Heart left ventricle (tissue), 13 donors: ENCODE results near the gene ZNF614.

Experiments used
- POLR2A ChIP-seq, 2 donors: fragments of 450-650 bp; IDR thresholded peaks; one replicate each; pipeline ENCODE4 v1.6.1; 2017; ENCODE audit warnings: antibody characterized with exemption in 2 of 2, mild to moderate bottlenecking in 2 of 2, moderate library complexity in 2 of 2
- TF ChIP-seq, protein P1 (sequence below), 12 donors: fragments of 200-600 bp; sonication (generic) in 4 of 12; IDR thresholded peaks; one replicate each; pipeline versions ENCODE4 v1.5.0 to v1.8.0; 2018 to 2022; ENCODE audit warnings: antibody characterized with exemption in 12 of 12, mild to moderate bottlenecking in 5 of 12
- donor health status: ischemic (EF 13 %, LVEDD 7.1; RV severe dilation, severe dysfunction).
- donor health status: DM: no; HTN: yes; CAD: no.
- donor health status: DM: no; HTN: no; CAD: no.
- donor health status: ischemic (EF 25% LVEDD 6.9; RV normal size, moderate dysfunction).
- donor health status: ischemic (EF 25% LVEDD 5.7; RV mildly dilated, moderate dysfunction).
- donor health status: ischemic (EF 35%, LVEDD 5.7; RV mildly dilated, moderate dysfunction).
- donor health status: nonischemic (EF 11% LVEDD 7.7; RV severe dilation, severe dysfunction).
- donor health status: DM: yes; HTN: yes; CAD: no.
- donor health status: PGD.
- donor health status: ischemic (EF 29% LVEDD 5.4; RV normal size, mild dysfunction).
- donor health status: nonischemic (EF 23%, LVEDD 6.1; RV moderate dilation, normal function).

DNA sequence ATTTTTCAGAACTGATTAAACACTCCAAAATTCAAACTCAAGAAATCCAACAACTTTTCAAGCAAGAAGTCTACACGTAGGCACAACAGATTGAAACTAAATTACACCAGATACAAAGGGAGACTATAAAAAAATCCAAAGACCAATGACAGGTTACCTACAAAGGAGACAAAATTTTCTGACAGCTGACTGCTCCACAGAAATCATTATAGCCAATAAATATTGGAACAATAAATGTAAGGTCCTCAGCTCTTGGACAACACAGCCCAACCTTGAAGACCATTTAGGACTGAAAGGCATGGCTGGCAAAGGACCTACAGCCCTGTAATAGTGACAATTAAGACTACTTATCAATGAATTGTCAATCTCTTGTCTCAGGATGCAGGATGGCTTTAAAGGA is 57.5 kb downstream of the ZNF614 start:
- TF ChIP-seq POLR2A (IDR thresholded peaks at IDR 0.05): no peak
- TF ChIP-seq, protein P1, sequence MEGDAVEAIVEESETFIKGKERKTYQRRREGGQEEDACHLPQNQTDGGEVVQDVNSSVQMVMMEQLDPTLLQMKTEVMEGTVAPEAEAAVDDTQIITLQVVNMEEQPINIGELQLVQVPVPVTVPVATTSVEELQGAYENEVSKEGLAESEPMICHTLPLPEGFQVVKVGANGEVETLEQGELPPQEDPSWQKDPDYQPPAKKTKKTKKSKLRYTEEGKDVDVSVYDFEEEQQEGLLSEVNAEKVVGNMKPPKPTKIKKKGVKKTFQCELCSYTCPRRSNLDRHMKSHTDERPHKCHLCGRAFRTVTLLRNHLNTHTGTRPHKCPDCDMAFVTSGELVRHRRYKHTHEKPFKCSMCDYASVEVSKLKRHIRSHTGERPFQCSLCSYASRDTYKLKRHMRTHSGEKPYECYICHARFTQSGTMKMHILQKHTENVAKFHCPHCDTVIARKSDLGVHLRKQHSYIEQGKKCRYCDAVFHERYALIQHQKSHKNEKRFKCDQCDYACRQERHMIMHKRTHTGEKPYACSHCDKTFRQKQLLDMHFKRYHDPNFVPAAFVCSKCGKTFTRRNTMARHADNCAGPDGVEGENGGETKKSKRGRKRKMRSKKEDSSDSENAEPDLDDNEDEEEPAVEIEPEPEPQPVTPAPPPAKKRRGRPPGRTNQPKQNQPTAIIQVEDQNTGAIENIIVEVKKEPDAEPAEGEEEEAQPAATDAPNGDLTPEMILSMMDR (IDR thresholded peaks at IDR 0.05): no peak
